Neural cell (in vitro differentiated cells): Measurements from ENCODE around the gene TRIM46. TPM values are rescaled to one million over a fixed set of nuclear protein-coding genes. Genes with fewer than 3 reads are reported as not detected.
A peak's percentile ranks its signal among the peaks of the same experiment; 100 is the strongest.

Source experiments
- H2AFZ ChIP-seq: fragments of 200-600, 300-800 bp; sonication (generic), shearing (Covaris generic); 2 replicates; pipeline ENCODE4 v1.6.0; 2014; ENCODE audit warnings: low read depth, mild to moderate bottlenecking, antibody characterized with exemption, low read length, moderate library complexity
- H3F3A ChIP-seq: fragments of 200-600 bp; shearing (Covaris generic); 2 replicates; pipeline ENCODE4 v1.6.1; 2016; ENCODE audit warnings: mild to moderate bottlenecking, moderate library complexity, mixed read lengths, antibody characterized with exemption, low read length; ENCODE audit not compliant: insufficient read depth, poor library complexity, severe bottlenecking
- H3K27ac ChIP-seq: fragments of 200-600, 300-800 bp; sonication (generic), shearing (Covaris generic); 2 replicates; pipeline ENCODE4 v1.5.1; 2014; ENCODE audit warnings: mild to moderate bottlenecking, low read length, moderate library complexity
- H3K27me3 ChIP-seq: fragments of 300-800, 200-600 bp; sonication (generic), shearing (Covaris generic); 2 replicates; pipeline ENCODE4 v1.6.0; 2014; ENCODE audit warnings: mild to moderate bottlenecking, low read depth, low read length, moderate library complexity; ENCODE audit not compliant: insufficient read depth
- H3K36me3 ChIP-seq: fragments of 300-800, 200-600 bp; sonication (generic), shearing (Covaris generic); 2 replicates; pipeline ENCODE4 v1.5.1; 2014; ENCODE audit warnings: mild to moderate bottlenecking, antibody characterized with exemption, low read length, moderate library complexity; ENCODE audit not compliant: insufficient read depth
- H3K4me2 ChIP-seq: fragments of 300-800, 200-600 bp; sonication (generic), shearing (Covaris generic); 2 replicates; pipeline ENCODE4 v1.6.0; 2014; ENCODE audit warnings: mild to moderate bottlenecking, low read length
- H3K4me3 ChIP-seq: fragments of 300-800, 200-600 bp; sonication (generic), shearing (Covaris generic); 2 replicates; pipeline ENCODE4 v1.5.1; 2014; ENCODE audit warnings: mild to moderate bottlenecking, low read length, moderate library complexity
- H3K79me2 ChIP-seq: fragments of 200-600 bp; shearing (Covaris generic); replicated peaks from 2 replicates; pipeline ENCODE4 v1.6.0; 2014; ENCODE audit warnings: mild to moderate bottlenecking, low read length, moderate library complexity; ENCODE audit not compliant: insufficient read depth
- H3K9ac ChIP-seq: fragments of 300-800, 200-600 bp; sonication (generic), shearing (Covaris generic); 2 replicates; pipeline ENCODE4 v1.6.1; 2016; ENCODE audit warnings: mild to moderate bottlenecking, low read length, mixed read lengths
- H3K9me2 ChIP-seq: fragments of 200-600 bp; shearing (Covaris generic); 2 replicates; pipeline ENCODE4 v1.6.1; 2016; ENCODE audit warnings: mild to moderate bottlenecking, low read length, mixed read lengths; ENCODE audit not compliant: insufficient read depth
- H3K9me3 ChIP-seq: fragments of 200-600, 300-800 bp; sonication (generic), shearing (Covaris generic); 2 replicates; pipeline ENCODE4 v1.6.1; 2016; ENCODE audit warnings: mild to moderate bottlenecking, mixed run types, low read length, moderate library complexity, mixed read lengths
- H4K20me1 ChIP-seq: fragments of 200-600 bp; shearing (Covaris generic); 2 replicates; pipeline ENCODE4 v1.6.1; 2016; ENCODE audit warnings: mild to moderate bottlenecking, mixed run types; ENCODE audit not compliant: insufficient read depth
- CTCF ChIP-seq: fragments of 450-650 bp; IDR thresholded peaks from 2 replicates; pipeline ENCODE4 v1.5.1; 2014; ENCODE audit warnings: antibody characterized with exemption, mild to moderate bottlenecking, moderate library complexity; ENCODE audit not compliant: poor library complexity, severe bottlenecking
- EP300 ChIP-seq: fragments of 450-650 bp; conservative IDR thresholded peaks from 2 replicates; pipeline ENCODE4 v1.6.1; 2014; ENCODE audit warnings: antibody characterized with exemption, mild to moderate bottlenecking, moderate library complexity; ENCODE audit not compliant: poor library complexity, severe bottlenecking
- EZH2 ChIP-seq: fragments of 200-600, 300-800 bp; shearing (Covaris generic), sonication (generic); IDR thresholded peaks from 2 replicates; pipeline ENCODE4 v1.6.1; 2014; ENCODE audit warnings: antibody characterized with exemption, low read length, borderline replicate concordance, mild to moderate bottlenecking; ENCODE audit not compliant: insufficient read depth, poor library complexity, severe bottlenecking
- MXI1 ChIP-seq: fragments of 450-650 bp; conservative IDR thresholded peaks from 2 replicates; pipeline ENCODE4 v1.6.1; 2014; ENCODE audit warnings: antibody characterized with exemption, mild to moderate bottlenecking; ENCODE audit not compliant: poor library complexity, severe bottlenecking
- POLR2AphosphoS5 ChIP-seq: IDR thresholded peaks from 2 replicates; pipeline ENCODE4 v1.6.1; 2012
- RAD21 ChIP-seq: fragments of 450-650 bp; conservative IDR thresholded peaks from 2 replicates; pipeline ENCODE4 v1.6.1; 2014; ENCODE audit warnings: antibody characterized with exemption, mild to moderate bottlenecking, moderate library complexity
- REST ChIP-seq: IDR thresholded peaks from 2 replicates; pipeline ENCODE4 v1.6.1; 2012; ENCODE audit warnings: borderline replicate concordance
- SMC3 ChIP-seq: fragments of 450-650 bp; conservative IDR thresholded peaks from 2 replicates; pipeline ENCODE4 v1.6.1; 2014; ENCODE audit warnings: antibody characterized with exemption, mild to moderate bottlenecking, moderate library complexity; ENCODE audit not compliant: poor library complexity
- TAF1 ChIP-seq: IDR thresholded peaks from 2 replicates; pipeline ENCODE4 v1.6.1; 2012; ENCODE audit warnings: low read depth
- polyA plus RNA-seq: library from polyadenylated mRNA; depleted of rRNA; stranded (reverse); fragments of >200 nt; gene quantifications from 2 replicates; pipeline ENCODE4 v1.2.3, GENCODE V29; 2014

The TRIM46 gene
- polyA plus RNA-seq, 1 donor from 2014 or later, result 31.5 TPM

- Histone ChIP-seq H3K27me3 (no peaks in the 10 kb centered on the region), H3K4me2 (no peak overlapping the region), H4K20me1 (no peaks in the 10 kb centered on the region), H3F3A (no peaks in the 10 kb centered on the region), H3K79me2 (peaks cover 35% of the 10 kb centered on the region), H2AFZ (no peak overlapping the region), H3K9ac (no peak overlapping the region), H3K4me3 (peak overlapping the region; percentile 68), H3K9me3 (no peaks in the 10 kb centered on the region), H3K36me3 (no peaks in the 10 kb centered on the region), H3K9me2 (no peaks in the 10 kb centered on the region), H3K27ac (no peak overlapping the region)
- TF ChIP-seq EZH2 (no peak), POLR2AphosphoS5 (no peak), CTCF (no peak), MXI1 (no peak), REST (no peak), TAF1 (no peak), SMC3 (no peak), EP300 (no peak)
These were observed 23.4 kb downstream of the TRIM46 start for GRCh38 chr1:155196893-155197638.

GRCh38 chr1:155197901-155198546, 24.4 kb downstream of the TRIM46 start:
- H3K27me3 ChIP-seq, result no peaks in the 10 kb centered on the region
- TF ChIP-seq EP300, result no peak
- no peak for TF ChIP-seq POLR2AphosphoS5
- no peak for TF ChIP-seq RAD21
- TF ChIP-seq SMC3, result no peak
- TF ChIP-seq TAF1, result no peak
- TF ChIP-seq EZH2, result no peak
- no peak for TF ChIP-seq REST
- TF ChIP-seq MXI1, result no peak
- no peak for TF ChIP-seq CTCF

More at GRCh38 chr1:155197901-155198546, 24.4 kb downstream of the TRIM46 start:
- Histone ChIP-seq H3K9me2 (no peaks in the 10 kb centered on the region), H2AFZ (no peak overlapping the region), H4K20me1 (no peaks in the 10 kb centered on the region), H3K79me2 (peaks cover 35% of the 10 kb centered on the region), H3K4me2 (no peak overlapping the region), H3K9me3 (no peaks in the 10 kb centered on the region), H3K9ac (no peak overlapping the region), H3F3A (no peaks in the 10 kb centered on the region), H3K27ac (no peak overlapping the region), H3K4me3 (no peak overlapping the region), H3K36me3 (no peaks in the 10 kb centered on the region)
